Endothelial cell (in vitro differentiated cells): ENCODE measurements around the gene CDCA3. TPM values are rescaled to one million over a fixed set of nuclear protein-coding genes. Genes with fewer than 3 reads are reported as not detected.
A peak's percentile ranks its signal among the peaks of the same experiment; 100 is the strongest.

Experiments used
- DNase-seq: peaks from one replicate; pipeline ENCODE4 v3.0.0; 2021; ENCODE audit warnings: low spot score
- H3K27ac Mint-ChIP-seq: one replicate; pipeline ENCODE4 v1.8.0; 2021; ENCODE audit warnings: mixed read lengths, inconsistent platforms; ENCODE audit not compliant: unreplicated experiment
- H3K27me3 Mint-ChIP-seq: one replicate; pipeline ENCODE4 v1.8.0; 2021; ENCODE audit warnings: mild to moderate bottlenecking, moderate library complexity, mixed read lengths, inconsistent platforms; ENCODE audit not compliant: unreplicated experiment
- H3K36me3 Mint-ChIP-seq: one replicate; pipeline ENCODE4 v1.8.0; 2021; ENCODE audit warnings: mild to moderate bottlenecking, low read depth, mixed read lengths, inconsistent platforms; ENCODE audit not compliant: unreplicated experiment
- H3K4me1 Mint-ChIP-seq: one replicate; pipeline ENCODE4 v1.8.0; 2021; ENCODE audit warnings: mild to moderate bottlenecking, mixed read lengths, inconsistent platforms; ENCODE audit not compliant: unreplicated experiment
- H3K4me3 Mint-ChIP-seq: one replicate; pipeline ENCODE4 v1.8.0; 2021; ENCODE audit warnings: mild to moderate bottlenecking, mixed read lengths, inconsistent platforms; ENCODE audit not compliant: unreplicated experiment
- H3K9me3 Mint-ChIP-seq: one replicate; pipeline ENCODE4 v1.8.0; 2021; ENCODE audit warnings: mixed read lengths, inconsistent platforms; ENCODE audit not compliant: unreplicated experiment
- total RNA-seq: library from RNA; stranded (reverse); fragmentation: NEBNext Ultra II Directional; extraction: Animal tissue kit (Norgen Biotek cat#: 25700); gene quantifications from one replicate; pipeline ENCODE4 v1.2.1, GENCODE V29; 2021; ENCODE audit not compliant: unreplicated experiment
- TF ChIP-seq, protein P1 (sequence below): fragments of 200-600 bp; sonication (generic); IDR thresholded peaks from one replicate; pipeline ENCODE4 v1.5.0; 2021; ENCODE audit warnings: antibody characterized with exemption; ENCODE audit not compliant: unreplicated experiment

CDCA3 gene
- total RNA-seq, 1 donor from 2014 or later = 6.2 TPM

DNA sequence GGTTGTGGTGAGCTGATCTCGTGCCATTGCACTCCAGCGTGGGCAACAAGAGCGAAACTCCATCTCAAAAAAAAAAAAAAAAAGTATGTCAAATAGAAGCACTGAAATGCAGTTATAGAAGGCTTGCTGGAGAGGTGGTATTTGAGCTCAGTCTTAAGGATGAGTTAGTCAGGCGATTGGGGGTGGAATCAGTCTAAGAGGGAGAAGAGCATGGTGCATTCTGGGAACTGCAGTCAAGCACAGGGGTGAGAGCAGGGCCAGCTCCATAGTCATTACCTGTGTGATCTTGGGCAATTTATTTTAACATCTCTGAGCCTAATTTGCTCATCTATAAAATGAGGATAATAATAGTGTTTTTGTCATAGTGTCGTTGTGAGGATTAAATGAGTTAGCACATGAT lies 16.2 kb downstream of the CDCA3 start:
- TF ChIP-seq, protein P1, sequence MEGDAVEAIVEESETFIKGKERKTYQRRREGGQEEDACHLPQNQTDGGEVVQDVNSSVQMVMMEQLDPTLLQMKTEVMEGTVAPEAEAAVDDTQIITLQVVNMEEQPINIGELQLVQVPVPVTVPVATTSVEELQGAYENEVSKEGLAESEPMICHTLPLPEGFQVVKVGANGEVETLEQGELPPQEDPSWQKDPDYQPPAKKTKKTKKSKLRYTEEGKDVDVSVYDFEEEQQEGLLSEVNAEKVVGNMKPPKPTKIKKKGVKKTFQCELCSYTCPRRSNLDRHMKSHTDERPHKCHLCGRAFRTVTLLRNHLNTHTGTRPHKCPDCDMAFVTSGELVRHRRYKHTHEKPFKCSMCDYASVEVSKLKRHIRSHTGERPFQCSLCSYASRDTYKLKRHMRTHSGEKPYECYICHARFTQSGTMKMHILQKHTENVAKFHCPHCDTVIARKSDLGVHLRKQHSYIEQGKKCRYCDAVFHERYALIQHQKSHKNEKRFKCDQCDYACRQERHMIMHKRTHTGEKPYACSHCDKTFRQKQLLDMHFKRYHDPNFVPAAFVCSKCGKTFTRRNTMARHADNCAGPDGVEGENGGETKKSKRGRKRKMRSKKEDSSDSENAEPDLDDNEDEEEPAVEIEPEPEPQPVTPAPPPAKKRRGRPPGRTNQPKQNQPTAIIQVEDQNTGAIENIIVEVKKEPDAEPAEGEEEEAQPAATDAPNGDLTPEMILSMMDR = no peak
- peaks cover 32% of the 10 kb centered on the region for H3K36me3 Mint-ChIP-seq
- no peak overlapping the region for H3K4me3 Mint-ChIP-seq
- DNase-seq = no peak
- H3K4me1 Mint-ChIP-seq = peaks cover 4% of the 10 kb centered on the region
- H3K27ac Mint-ChIP-seq = no peak overlapping the region
- H3K27me3 Mint-ChIP-seq = peaks cover 12% of the 10 kb centered on the region
- H3K9me3 Mint-ChIP-seq = no peaks in the 10 kb centered on the region

DNA sequence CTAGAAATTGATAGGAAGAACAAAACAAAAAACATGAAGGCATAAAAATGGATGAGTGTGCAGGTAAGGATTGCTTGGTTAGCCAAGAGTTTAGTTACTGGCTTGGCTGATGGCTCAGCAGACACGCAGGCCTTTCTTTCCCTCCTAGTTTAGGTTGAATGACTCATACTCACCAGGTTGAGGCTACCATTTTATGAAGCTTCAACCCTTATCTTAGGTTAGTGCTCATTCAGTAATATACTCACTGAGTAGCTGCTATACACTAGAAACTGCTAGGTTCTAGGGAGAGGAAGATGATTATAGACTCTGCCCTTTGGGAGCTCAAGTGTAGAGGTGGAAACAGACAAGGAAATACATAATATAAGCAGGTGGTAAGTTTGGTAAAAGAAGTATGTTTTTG lies 16.8 kb downstream of the CDCA3 start:
- Mint-ChIP-seq H3K4me3 (peak overlapping the region; percentile 52), H3K4me1 (peaks cover 6% of the 10 kb centered on the region), H3K36me3 (peaks cover 32% of the 10 kb centered on the region), H3K27me3 (peaks cover 14% of the 10 kb centered on the region), H3K27ac (no peak overlapping the region), H3K9me3 (no peaks in the 10 kb centered on the region)
- TF ChIP-seq, protein P1 = no peak
- no peak for DNase-seq

DNA sequence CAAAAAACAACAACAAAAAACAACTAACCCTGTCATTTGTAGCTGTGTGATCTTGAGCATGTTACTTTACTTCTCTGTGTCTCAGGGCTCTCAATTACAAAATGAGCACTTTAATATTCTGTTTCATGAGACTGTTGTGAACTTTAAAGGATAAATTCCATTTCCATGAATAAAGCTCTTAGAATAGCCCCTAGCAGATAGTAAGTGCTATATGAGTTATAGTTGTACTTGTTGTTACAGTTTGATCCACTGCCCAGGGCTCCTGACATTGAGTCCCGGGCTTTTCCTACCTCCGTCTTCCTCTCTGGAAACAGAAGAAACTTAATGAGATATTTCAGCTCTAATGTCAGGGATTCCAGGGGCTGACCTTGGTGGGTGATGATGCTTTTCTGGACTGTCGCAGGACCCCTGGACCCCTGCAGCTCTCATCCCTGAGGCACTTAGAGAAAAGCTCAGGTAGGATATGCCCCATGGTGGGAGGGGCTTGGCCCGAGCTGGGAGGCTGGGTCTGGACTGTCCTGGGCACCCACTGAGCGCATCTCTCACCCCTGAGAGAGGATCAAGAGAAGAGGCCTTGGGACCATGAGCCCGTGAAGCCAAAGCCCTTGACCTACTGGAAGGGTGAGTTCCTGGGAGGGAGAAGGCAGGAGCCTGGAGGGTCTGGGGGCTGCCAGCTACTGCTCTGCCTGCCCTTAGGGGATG lies 17.7 kb downstream of the CDCA3 start:
- no peak overlapping the region for H3K4me3 Mint-ChIP-seq
- H3K36me3 Mint-ChIP-seq = peaks cover 29% of the 10 kb centered on the region
- TF ChIP-seq, protein P1 = no peak
- H3K9me3 Mint-ChIP-seq = no peaks in the 10 kb centered on the region
- DNase-seq = no peak
- H3K4me1 Mint-ChIP-seq = peaks cover 9% of the 10 kb centered on the region
- peaks cover 15% of the 10 kb centered on the region for H3K27me3 Mint-ChIP-seq
- H3K27ac Mint-ChIP-seq = no peak overlapping the region

DNA sequence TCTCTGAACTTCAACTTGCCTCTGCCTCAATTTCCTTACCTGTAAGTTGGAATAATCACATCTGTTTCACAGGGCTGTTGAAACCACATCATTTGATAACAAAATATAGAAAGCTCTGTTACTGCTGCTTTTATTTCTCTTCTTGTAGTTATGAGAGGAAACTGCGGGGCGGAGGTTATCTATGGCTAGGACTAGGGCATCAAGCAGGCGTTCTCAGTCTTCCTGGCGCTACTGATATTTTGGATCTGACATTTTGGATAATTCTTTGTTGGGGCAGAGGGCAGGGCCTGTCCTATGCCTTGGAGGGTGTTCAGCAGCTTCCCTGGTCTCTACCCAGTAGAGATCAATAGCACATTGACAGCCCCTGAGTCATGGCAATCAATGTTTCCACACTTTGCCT lies 19.0 kb downstream of the CDCA3 start:
- H3K36me3 Mint-ChIP-seq = peaks cover 27% of the 10 kb centered on the region
- DNase-seq = no peak
- peak overlapping the region; percentile 69 for H3K4me3 Mint-ChIP-seq
- no peaks in the 10 kb centered on the region for H3K9me3 Mint-ChIP-seq
- no peak overlapping the region for H3K27ac Mint-ChIP-seq
- H3K27me3 Mint-ChIP-seq = peaks cover 20% of the 10 kb centered on the region
- TF ChIP-seq, protein P1 = no peak
- peaks cover 17% of the 10 kb centered on the region for H3K4me1 Mint-ChIP-seq

DNA sequence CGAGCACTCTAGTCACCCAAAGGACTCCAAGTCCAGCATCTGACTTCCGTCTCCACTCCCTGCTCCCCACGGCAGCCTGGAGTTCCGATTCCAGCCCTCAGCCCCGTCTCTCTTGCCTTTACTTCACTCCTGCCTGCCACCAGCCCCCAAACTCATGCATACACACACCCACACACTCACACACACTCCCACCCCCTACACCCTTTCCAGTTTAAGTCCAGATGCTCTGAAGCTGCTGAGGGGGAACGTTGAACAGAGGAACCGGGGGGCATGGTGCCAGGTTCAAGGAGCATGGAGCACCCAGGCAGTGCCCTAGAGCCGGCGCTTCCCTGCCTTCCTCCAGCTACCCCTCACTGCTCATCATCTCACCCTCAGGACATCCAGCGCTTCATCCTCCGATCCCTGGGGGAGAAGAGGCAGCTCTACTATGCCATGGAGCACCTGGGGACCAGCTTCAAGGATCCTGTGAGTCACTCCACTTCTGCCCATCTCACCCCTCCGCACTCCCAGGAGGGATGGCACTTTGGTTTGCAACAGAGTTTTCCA lies 19.6 kb downstream of the CDCA3 start:
- no peak for DNase-seq
- H3K4me3 Mint-ChIP-seq = peak overlapping the region; percentile 29

More for the DNA sequence above, 19.6 kb downstream of the CDCA3 start:
- peaks cover 20% of the 10 kb centered on the region for H3K27me3 Mint-ChIP-seq
- TF ChIP-seq, protein P1 = no peak
- no peak overlapping the region for H3K27ac Mint-ChIP-seq
- no peaks in the 10 kb centered on the region for H3K9me3 Mint-ChIP-seq
- H3K4me1 Mint-ChIP-seq = peaks cover 18% of the 10 kb centered on the region
- peaks cover 27% of the 10 kb centered on the region for H3K36me3 Mint-ChIP-seq
